Glutamatergic neuron (in vitro differentiated cells): ENCODE results near the gene GRM1. TPM values are rescaled to one million over a fixed set of nuclear protein-coding genes. Genes with fewer than 3 reads are reported as not detected.
"Not testable (repeated sequence)": the region's sequence is repeated elsewhere in the genome, so short reads cannot be mapped to it uniquely, and the experiment has no call there.

ENCODE experiments used
- DNase-seq: peaks from one replicate; pipeline ENCODE4 v3.0.0; 2022
- H3K27ac Mint-ChIP-seq: one replicate; pipeline ENCODE4 v1.8.0; 2020; ENCODE audit warnings: mild to moderate bottlenecking, mixed read lengths, inconsistent platforms; ENCODE audit not compliant: unreplicated experiment
- H3K27me3 Mint-ChIP-seq: one replicate; pipeline ENCODE4 v1.8.0; 2020; ENCODE audit warnings: mild to moderate bottlenecking, moderate library complexity, mixed read lengths, inconsistent platforms; ENCODE audit not compliant: unreplicated experiment
- H3K36me3 Mint-ChIP-seq: one replicate; pipeline ENCODE4 v1.8.0; 2020; ENCODE audit warnings: mild to moderate bottlenecking, mixed read lengths, inconsistent platforms; ENCODE audit not compliant: unreplicated experiment
- H3K4me1 Mint-ChIP-seq: one replicate; pipeline ENCODE4 v1.8.0; 2020; ENCODE audit warnings: mild to moderate bottlenecking, low read depth, mixed read lengths, inconsistent platforms; ENCODE audit not compliant: unreplicated experiment
- H3K4me3 Mint-ChIP-seq: one replicate; pipeline ENCODE4 v1.8.0; 2020; ENCODE audit warnings: mild to moderate bottlenecking, mixed read lengths, inconsistent platforms; ENCODE audit not compliant: unreplicated experiment
- H3K9me3 Mint-ChIP-seq: one replicate; pipeline ENCODE4 v1.8.0; 2020; ENCODE audit warnings: mild to moderate bottlenecking, moderate library complexity, mixed read lengths, inconsistent platforms; ENCODE audit not compliant: unreplicated experiment
- CTCF ChIP-seq: fragments of 200-600 bp; sonication (generic); IDR thresholded peaks from one replicate; pipeline ENCODE4 v1.5.0; 2021; ENCODE audit not compliant: partially characterized antibody, unreplicated experiment
- total RNA-seq: library from RNA; stranded (reverse); fragmentation: NEBNext Ultra II Directional; extraction: Animal tissue kit (Norgen Biotek cat#: 25700); gene quantifications from one replicate; pipeline ENCODE4 v1.2.1, GENCODE V29; 2021; ENCODE audit not compliant: unreplicated experiment

GRM1 gene
- total RNA-seq, 1 donor from 2014 or later: 0.17 TPM

GRCh38 chr6:146267447-146267846 lies 238.6 kb downstream of the GRM1 start:
- Mint-ChIP-seq H3K4me3 (no peak overlapping the region), H3K9me3 (no peaks in the 10 kb centered on the region), H3K36me3 (no peaks in the 10 kb centered on the region), H3K27ac (no peak overlapping the region), H3K4me1 (no peaks in the 10 kb centered on the region), H3K27me3 (no peaks in the 10 kb centered on the region)
- no peak for TF ChIP-seq CTCF
- DNase-seq: no peak

- Mint-ChIP-seq H3K4me1 (no peaks in the 10 kb centered on the region), H3K27me3 (no peaks in the 10 kb centered on the region), H3K4me3 (no peak overlapping the region), H3K27ac (no peak overlapping the region), H3K9me3 (no peaks in the 10 kb centered on the region), H3K36me3 (no peaks in the 10 kb centered on the region)
- TF ChIP-seq CTCF: no peak
- no peak for DNase-seq
These were observed 239.1 kb downstream of the GRM1 start for GRCh38 chr6:146267946-146268345.

GRCh38 chr6:146269482-146269881 lies 240.6 kb downstream of the GRM1 start:
- no peak for DNase-seq
- Mint-ChIP-seq H3K27ac (no peak overlapping the region), H3K4me1 (no peaks in the 10 kb centered on the region), H3K27me3 (no peaks in the 10 kb centered on the region), H3K36me3 (no peaks in the 10 kb centered on the region), H3K4me3 (no peak overlapping the region), H3K9me3 (no peaks in the 10 kb centered on the region)
- TF ChIP-seq CTCF: no peak

GRCh38 chr6:146271163-146271562 lies 242.3 kb downstream of the GRM1 start:
- H3K9me3 Mint-ChIP-seq, DNase-seq, H3K4me3 Mint-ChIP-seq, H3K4me1 Mint-ChIP-seq, H3K36me3 Mint-ChIP-seq, H3K27ac Mint-ChIP-seq, H3K27me3 Mint-ChIP-seq: not testable (repeated sequence)

GRCh38 chr6:146273490-146273889 lies 244.6 kb downstream of the GRM1 start:
- Mint-ChIP-seq H3K4me3 (no peak overlapping the region), H3K27me3 (no peaks in the 10 kb centered on the region), H3K36me3 (no peaks in the 10 kb centered on the region), H3K4me1 (no peaks in the 10 kb centered on the region), H3K27ac (no peak overlapping the region), H3K9me3 (no peaks in the 10 kb centered on the region)
- no peak for TF ChIP-seq CTCF
- no peak for DNase-seq

- Mint-ChIP-seq H3K27ac (no peak overlapping the region), H3K9me3 (no peaks in the 10 kb centered on the region), H3K4me3 (no peak overlapping the region), H3K36me3 (no peaks in the 10 kb centered on the region), H3K27me3 (no peaks in the 10 kb centered on the region), H3K4me1 (no peaks in the 10 kb centered on the region)
- TF ChIP-seq CTCF: no peak
- no peak for DNase-seq
These were observed 248.3 kb downstream of the GRM1 start for GRCh38 chr6:146277142-146277541.
